Naive thymus-derived CD4-positive, alpha-beta T cell (primary cell): ENCODE measurements around the gene HLA-DMB. TPM values are rescaled to one million over a fixed set of nuclear protein-coding genes. Genes with fewer than 3 reads are reported as not detected.

ENCODE experiments used
- ATAC-seq: fragments of 150-1000 bp; cut with Tn5 transposase; 2 replicates; pipeline ENCODE4 v1.10.0; 2021; ENCODE audit warnings: mild to moderate bottlenecking, moderate library complexity
- CTCF ChIA-PET: fragments of 350-600 bp; sonication (Branson Sonifier 250); formaldehyde crosslinking; loops from one replicate; lab custom pipeline; 2021; ENCODE audit warnings: antibody characterized with exemption; lab: Charles Lee
- POLR2A ChIA-PET: fragments of 350-600 bp; sonication (Branson Sonifier 250); formaldehyde crosslinking; loops from one replicate; lab custom pipeline; 2021; ENCODE audit warnings: antibody characterized with exemption, inconsistent platforms; lab: Charles Lee
- DNase-seq, 9 donors: peaks; one replicate each; pipeline versions ENCODE4 v3.0.0 to v3.0.0-alpha.2; 2020 to 2022; ENCODE audit warnings: mixed read lengths in 1 of 9
- H3K27ac ChIP-seq: one replicate; pipeline ENCODE4 v1.7.0; 2013; ENCODE audit warnings: mild to moderate bottlenecking, low read depth, low read length, moderate library complexity
- H3K27me3 ChIP-seq, 2 donors: one replicate each; pipeline ENCODE4 v1.7.0; 2013; ENCODE audit warnings: low read length in 2 of 2, mild to moderate bottlenecking in 2 of 2, moderate library complexity in 2 of 2; ENCODE audit not compliant: control insufficient read depth in 2 of 2, insufficient read depth in 2 of 2
- H3K36me3 ChIP-seq, 3 experiments: 1 replicate in 2 of 3; 2 replicates in 1 of 3; pipeline ENCODE4 v1.7.0; 2013; ENCODE audit warnings: low read length in 3 of 3, mild to moderate bottlenecking in 3 of 3, moderate library complexity in 1 of 3; ENCODE audit not compliant: insufficient read depth in 3 of 3, control insufficient read depth in 2 of 3
- H3K4me1 ChIP-seq, 2 donors: one replicate each; pipeline ENCODE4 v1.7.0; 2013; ENCODE audit warnings: low read length in 2 of 2, mild to moderate bottlenecking in 2 of 2, moderate library complexity in 1 of 2; ENCODE audit not compliant: control insufficient read depth in 2 of 2, insufficient read depth in 2 of 2
- H3K4me3 ChIP-seq: 2 replicates; pipeline ENCODE4 v1.7.0; 2013; ENCODE audit warnings: mild to moderate bottlenecking, low read length
- H3K9me3 ChIP-seq, 3 experiments: 1 replicate in 2 of 3; 2 replicates in 1 of 3; pipeline ENCODE4 v1.7.0; 2013; ENCODE audit warnings: low read length in 3 of 3; ENCODE audit not compliant: control insufficient read depth in 2 of 3
- H3K27ac Mint-ChIP-seq, 9 donors: one replicate each; pipeline ENCODE4 v1.8.0; 2020 to 2022; ENCODE audit warnings: mixed read lengths in 9 of 9, mild to moderate bottlenecking in 8 of 9, moderate library complexity in 5 of 9, inconsistent platforms in 2 of 9
- H3K27me3 Mint-ChIP-seq, 5 donors: one replicate each; pipeline ENCODE4 v1.8.0; 2021 to 2022; ENCODE audit warnings: mixed read lengths in 5 of 5, mild to moderate bottlenecking in 1 of 5
- H3K36me3 Mint-ChIP-seq, 5 donors: one replicate each; pipeline ENCODE4 v1.8.0; 2020 to 2022; ENCODE audit warnings: mixed read lengths in 5 of 5, mild to moderate bottlenecking in 3 of 5, inconsistent platforms in 1 of 5
- H3K4me1 Mint-ChIP-seq, 7 donors: one replicate each; pipeline ENCODE4 v1.8.0; 2020 to 2022; ENCODE audit warnings: mixed read lengths in 7 of 7, mild to moderate bottlenecking in 3 of 7, inconsistent platforms in 1 of 7
- H3K4me3 Mint-ChIP-seq, 10 donors: one replicate each; pipeline ENCODE4 v1.8.0; 2020 to 2022; ENCODE audit warnings: mild to moderate bottlenecking in 10 of 10, mixed read lengths in 10 of 10, moderate library complexity in 6 of 10, inconsistent platforms in 2 of 10
- H3K9me3 Mint-ChIP-seq, 11 donors: one replicate each; pipeline ENCODE4 v1.8.0; 2020 to 2022; ENCODE audit warnings: mixed read lengths in 11 of 11, mild to moderate bottlenecking in 4 of 11, inconsistent platforms in 1 of 11, moderate library complexity in 1 of 11
- intact Hi-C, 2 donors: fragments of 100-400 bp; cut with micrococcal nuclease; formaldehyde crosslinking; loops; one replicate each; pipeline ENCODE4 v1.15.1; 2023
- polyA plus RNA-seq, 2 donors: library from polyadenylated mRNA; unstranded; fragments of 300-500 nt; fragmentation: Illumina TruSeq; gene quantifications; one replicate each; pipeline ENCODE4 v1.2.3, GENCODE V29; 2021
- total RNA-seq, 6 experiments: library from RNA in 5 of 6; stranded (reverse) in 5 of 6; gene quantifications; 1 replicate in 5 of 6; 2 replicates in 1 of 6; pipeline ENCODE4 v1.2.3 and lab custom pipeline; 2021 to 2026

Gene HLA-DMB
- total and polyA plus RNA-seq, 7 experiments from 2014 or later = 7.8 to 82.5 (median 9.1) TPM

DNA sequence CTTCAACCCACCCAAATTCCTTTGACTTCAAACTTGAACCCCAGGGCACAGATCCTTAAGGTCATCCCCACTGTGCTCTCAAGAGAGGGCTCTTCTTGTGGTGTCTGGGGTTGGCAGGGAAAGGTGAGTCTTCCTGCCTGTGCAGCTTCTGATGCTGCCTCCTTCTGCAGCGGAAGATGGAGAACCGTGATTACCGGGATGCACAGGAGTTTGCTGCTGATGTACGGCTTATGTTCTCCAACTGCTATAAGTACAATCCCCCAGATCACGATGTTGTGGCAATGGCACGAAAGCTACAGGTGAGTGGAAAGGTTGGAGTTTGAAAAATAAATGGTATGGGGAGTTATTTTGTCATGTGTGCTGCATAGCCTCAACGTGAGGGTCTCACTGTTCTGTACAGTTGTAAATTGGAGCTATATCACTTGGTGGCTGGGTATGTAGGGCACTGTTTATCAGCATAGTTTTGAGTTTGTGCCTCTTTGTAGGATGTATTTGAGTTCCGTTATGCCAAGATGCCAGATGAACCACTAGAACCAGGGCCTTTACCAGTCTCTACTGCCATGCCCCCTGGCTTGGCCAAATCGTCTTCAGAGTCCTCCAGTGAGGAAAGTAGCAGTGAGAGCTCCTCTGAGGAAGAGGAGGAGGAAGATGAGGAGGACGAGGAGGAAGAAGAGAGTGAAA lies 36.6 kb upstream of the HLA-DMB start:
- no peak overlapping the region for H3K4me3 ChIP-seq
- peak overlapping the region in 3 of 10 donors; percentile 9 to 30 (median 16) for H3K4me3 Mint-ChIP-seq
- no peak for ATAC-seq
- H3K27me3 ChIP-seq = no peaks in the 10 kb centered on the region
- H3K27me3 Mint-ChIP-seq = no peaks in the 10 kb centered on the region
- POLR2A ChIA-PET = interaction anchor here (0.9 to 25.6 kb wide), 6 partner anchors 3 to 122 kb away, joined by 3 to 638 read pairs (median 442); partner anchors contain the start of genes BRD2, HLA-DMA and HLA-DMB
- DNase-seq = no peak
- H3K9me3 ChIP-seq = no peaks in the 10 kb centered on the region
- H3K27ac Mint-ChIP-seq = peak overlapping the region in 8 of 9 donors; percentile 31 to 85 (median 66)
- H3K36me3 ChIP-seq = peaks cover 60 to 84% (median 77%) of the 10 kb centered on the region in 3 experiments
- intact Hi-C loops = no loop called here
- CTCF ChIA-PET = interaction anchor here (0.8 to 2.8 kb wide), 5 partner anchors 22 to 85 kb away, joined by 3 to 10 read pairs (median 4); partner anchors contain the start of gene HLA-DMA
- H3K36me3 Mint-ChIP-seq = peaks cover 24 to 67% (median 58%) of the 10 kb centered on the region in 5 donors
- H3K4me1 Mint-ChIP-seq = peaks cover 42 to 55% (median 51%) of the 10 kb centered on the region in 7 donors
- peaks cover 23 to 32% of the 10 kb centered on the region in 2 donors for H3K4me1 ChIP-seq
- H3K9me3 Mint-ChIP-seq = peaks cover 0 to 9% (median 0%) of the 10 kb centered on the region in 11 donors
- H3K27ac ChIP-seq = no peak overlapping the region

DNA sequence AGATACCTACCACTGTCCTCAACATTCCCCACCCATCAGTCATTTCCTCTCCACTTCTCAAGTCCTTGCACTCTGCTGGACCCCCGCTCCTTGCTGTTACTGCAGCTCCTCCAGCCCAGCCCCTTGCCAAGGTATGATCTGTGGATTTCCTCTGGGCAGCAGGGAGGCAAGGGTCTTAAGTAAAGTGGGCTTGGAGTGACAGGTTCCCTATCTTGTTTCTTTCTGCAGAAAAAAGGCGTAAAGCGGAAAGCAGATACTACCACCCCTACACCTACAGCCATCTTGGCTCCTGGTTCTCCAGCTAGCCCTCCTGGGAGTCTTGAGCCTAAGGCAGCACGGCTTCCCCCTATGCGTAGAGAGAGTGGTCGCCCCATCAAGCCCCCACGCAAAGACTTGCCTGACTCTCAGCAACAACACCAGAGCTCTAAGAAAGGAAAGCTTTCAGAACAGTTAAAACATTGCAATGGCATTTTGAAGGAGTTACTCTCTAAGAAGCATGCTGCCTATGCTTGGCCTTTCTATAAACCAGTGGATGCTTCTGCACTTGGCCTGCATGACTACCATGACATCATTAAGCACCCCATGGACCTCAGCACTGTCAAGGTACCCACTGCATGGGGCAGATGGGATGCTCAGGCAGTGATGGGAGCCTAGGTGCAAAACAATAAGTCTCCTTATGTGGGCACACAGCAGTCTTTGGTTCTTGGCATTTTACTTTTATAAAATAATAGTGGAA lies 35.7 kb upstream of the HLA-DMB start:
- Mint-ChIP-seq H3K4me3 (peak overlapping the region; percentile 22 to 99 (median 58)), H3K27ac (peak overlapping the region in 8 of 9 donors; percentile 35 to 100 (median 70)), H3K36me3 (peaks cover 24 to 67% (median 61%) of the 10 kb centered on the region in 5 donors), H3K9me3 (peaks cover 0 to 18% (median 0%) of the 10 kb centered on the region in 11 donors), H3K27me3 (peaks cover 0 to 5% (median 0%) of the 10 kb centered on the region in 5 donors), H3K4me1 (peaks cover 38 to 54% (median 50%) of the 10 kb centered on the region in 7 donors)
- no peak for DNase-seq
- Histone ChIP-seq H3K4me1 (peaks cover 23 to 32% of the 10 kb centered on the region in 2 donors), H3K9me3 (no peaks in the 10 kb centered on the region), H3K27me3 (no peaks in the 10 kb centered on the region), H3K36me3 (peaks cover 60 to 82% (median 73%) of the 10 kb centered on the region in 3 experiments), H3K27ac (peak overlapping the region; percentile 34), H3K4me3 (no peak overlapping the region)
- ATAC-seq = no peak
- POLR2A ChIA-PET = interaction anchor here (0.9 to 25.6 kb wide), 7 partner anchors 4 to 312 kb away, joined by 3 to 638 read pairs (median 442); partner anchors contain the start of genes BRD2, HLA-DMA, HLA-DMB and PSMB8
- CTCF ChIA-PET = interaction anchor here (1.1 to 6.3 kb wide), 4 partner anchors 8 to 44 kb away, joined by 4 to 76 read pairs (median 7); partner anchors contain the start of gene HLA-DMA
- intact Hi-C loops = no loop called here

- Mint-ChIP-seq H3K27ac (peak overlapping the region; percentile 35 to 100 (median 71)), H3K36me3 (peaks cover 24 to 74% (median 65%) of the 10 kb centered on the region in 5 donors), H3K9me3 (peaks cover 0 to 22% (median 0%) of the 10 kb centered on the region in 11 donors), H3K4me1 (peaks cover 38 to 55% (median 50%) of the 10 kb centered on the region in 7 donors), H3K27me3 (peaks cover 0 to 5% (median 0%) of the 10 kb centered on the region in 5 donors), H3K4me3 (peak overlapping the region; percentile 30 to 100 (median 90))
- H3K4me3 ChIP-seq = no peak overlapping the region
- H3K9me3 ChIP-seq = no peaks in the 10 kb centered on the region
- intact Hi-C loops = no loop called here
- ATAC-seq = no peak
- DNase-seq = no peak
- ChIA-PET CTCF (interaction anchor here (1.1 to 6.3 kb wide), 4 partner anchors 9 to 44 kb away, joined by 4 to 76 read pairs (median 7); partner anchors contain the start of gene HLA-DMA), POLR2A (interaction anchor here (0.6 to 25.6 kb wide), 7 partner anchors 5 to 313 kb away, joined by 3 to 638 read pairs (median 442); partner anchors contain the start of genes BRD2, HLA-DMA, HLA-DMB and PSMB8)
- peak overlapping the region; percentile 88 for H3K27ac ChIP-seq
- peaks cover 23 to 32% of the 10 kb centered on the region in 2 donors for H3K4me1 ChIP-seq
- H3K27me3 ChIP-seq = no peaks in the 10 kb centered on the region
- peaks cover 60 to 80% (median 66%) of the 10 kb centered on the region in 3 experiments for H3K36me3 ChIP-seq
These were observed 35.1 kb upstream of the HLA-DMB start for GRCh38 chr6:32975886-32976285.

DNA sequence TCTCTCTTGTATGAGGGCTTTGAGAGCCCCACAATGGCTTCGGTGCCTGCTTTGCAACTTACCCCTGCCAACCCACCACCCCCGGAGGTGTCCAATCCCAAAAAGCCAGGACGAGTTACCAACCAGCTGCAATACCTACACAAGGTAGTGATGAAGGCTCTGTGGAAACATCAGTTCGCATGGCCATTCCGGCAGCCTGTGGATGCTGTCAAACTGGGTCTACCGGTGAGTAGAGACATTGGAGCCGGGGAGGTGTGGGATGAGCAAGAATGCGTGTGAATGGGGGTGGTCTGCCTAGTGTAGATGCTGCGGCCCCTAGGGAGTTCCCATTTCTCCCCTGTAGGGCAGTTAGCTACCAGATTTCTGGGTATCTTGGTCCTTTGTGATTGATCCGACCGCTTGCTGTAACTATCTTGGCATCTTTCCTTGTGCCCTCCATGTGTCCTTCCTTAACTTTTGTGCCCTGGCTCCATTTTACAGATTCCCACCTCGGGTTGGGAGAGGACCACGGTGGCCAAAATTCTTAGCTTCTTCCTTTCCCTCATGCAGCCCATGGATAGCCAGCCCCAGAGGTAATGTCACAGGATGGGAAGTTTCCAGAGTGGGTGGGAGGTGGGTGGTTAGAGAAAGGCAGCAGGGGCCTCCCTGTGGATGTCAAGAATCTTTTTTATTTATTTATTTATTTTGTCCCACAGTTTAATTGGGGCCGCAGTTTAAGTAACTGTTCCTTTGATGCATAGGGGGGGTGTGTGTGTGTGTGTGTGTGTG lies 33.9 kb upstream of the HLA-DMB start:
- peaks cover 0 to 5% (median 0%) of the 10 kb centered on the region in 5 donors for H3K27me3 Mint-ChIP-seq
- Histone ChIP-seq H3K36me3 (peaks cover 49 to 68% (median 55%) of the 10 kb centered on the region in 3 experiments), H3K4me3 (peak overlapping the region; percentile 76), H3K27ac (peak overlapping the region; percentile 88), H3K4me1 (peaks cover 23 to 32% of the 10 kb centered on the region in 2 donors), H3K27me3 (no peaks in the 10 kb centered on the region), H3K9me3 (no peaks in the 10 kb centered on the region)
- H3K4me3 Mint-ChIP-seq = peak overlapping the region; percentile 89 to 100 (median 98)
- H3K4me1 Mint-ChIP-seq = peaks cover 38 to 54% (median 48%) of the 10 kb centered on the region in 7 donors
- H3K27ac Mint-ChIP-seq = peak overlapping the region; percentile 71 to 100 (median 99)
- ATAC-seq (no peak), DNase-seq (no peak)
- peaks cover 0 to 22% (median 0%) of the 10 kb centered on the region in 11 donors for H3K9me3 Mint-ChIP-seq
- ChIA-PET CTCF (interaction anchor here (0.6 to 14.2 kb wide), 8 partner anchors 10 to 136 kb away, joined by 3 to 229 read pairs (median 5); partner anchors contain the start of genes HLA-DMA, HLA-DMB and TAP2), POLR2A (interaction anchor here (1.1 to 25.6 kb wide), 13 partner anchors 6 to 297 kb away, joined by 3 to 638 read pairs (median 97); partner anchors contain the start of genes BRD2, HLA-DMA, HLA-DMB and PSMB8)
- peaks cover 20 to 76% (median 57%) of the 10 kb centered on the region in 5 donors for H3K36me3 Mint-ChIP-seq
- intact Hi-C loops = loop anchor here (5.0 kb wide), 7 partner anchors 298 to 1617 kb away; partner anchors contain the start of genes CLIC1 (in 2 of the 2), ATF6B (in 1 of the 2), HLA-B (in 1 of the 2) and PHF1 (in 1 of the 2)

GRCh38 chr6:32974016-32974333 lies 33.1 kb upstream of the HLA-DMB start:
- H3K9me3 Mint-ChIP-seq = peaks cover 0 to 22% (median 0%) of the 10 kb centered on the region in 11 donors
- peak overlapping the region; percentile 78 to 100 (median 99) for H3K27ac Mint-ChIP-seq
- H3K4me3 ChIP-seq = peak overlapping the region; percentile 76
- H3K4me1 ChIP-seq = peaks cover 27 to 32% of the 10 kb centered on the region in 2 donors
- DNase-seq (peak in 7 of 9 donors; percentile 49 to 68 (median 54)), ATAC-seq (no peak)
- ChIA-PET CTCF (interaction anchor here (0.7 to 14.2 kb wide), 7 partner anchors 11 to 135 kb away, joined by 3 to 229 read pairs (median 12); partner anchors contain the start of genes HLA-DMA, HLA-DMB and TAP2), POLR2A (interaction anchor here (0.6 to 25.6 kb wide), 17 partner anchors 5 to 1012 kb away, joined by 3 to 638 read pairs (median 24); partner anchors contain the start of genes BRD2, HLA-DMA, HLA-DMB and PSMB8)
- intact Hi-C loops = loop anchor here (5.0 kb wide), 7 partner anchors 298 to 1617 kb away; partner anchors contain the start of genes CLIC1 (in 2 of the 2), ATF6B (in 1 of the 2), HLA-B (in 1 of the 2) and PHF1 (in 1 of the 2)
- no peaks in the 10 kb centered on the region for H3K9me3 ChIP-seq
- peak overlapping the region; percentile 88 for H3K27ac ChIP-seq
- peak overlapping the region; percentile 89 to 100 (median 98) for H3K4me3 Mint-ChIP-seq
- H3K27me3 ChIP-seq = no peaks in the 10 kb centered on the region
- H3K36me3 ChIP-seq = peaks cover 45 to 61% (median 47%) of the 10 kb centered on the region in 3 experiments
- H3K4me1 Mint-ChIP-seq = peaks cover 35 to 54% (median 44%) of the 10 kb centered on the region in 7 donors
- peaks cover 0 to 5% (median 0%) of the 10 kb centered on the region in 5 donors for H3K27me3 Mint-ChIP-seq
- peaks cover 17 to 77% (median 50%) of the 10 kb centered on the region in 5 donors for H3K36me3 Mint-ChIP-seq
